Epidermal melanocyte (primary cell): Measurements from ENCODE around the gene SMPD4.
A peak's percentile ranks its signal among the peaks of the same experiment; 100 is the strongest.
"Not testable (repeated sequence)": the region's sequence is repeated elsewhere in the genome, so short reads cannot be mapped to it uniquely, and the experiment has no call there.

Experiments used
- DNase-seq: peaks from one replicate; pipeline ENCODE4 v3.0.0; 2011; ENCODE audit warnings: low spot score; ENCODE audit not compliant: insufficient read length

SMPD4 gene

DNA sequence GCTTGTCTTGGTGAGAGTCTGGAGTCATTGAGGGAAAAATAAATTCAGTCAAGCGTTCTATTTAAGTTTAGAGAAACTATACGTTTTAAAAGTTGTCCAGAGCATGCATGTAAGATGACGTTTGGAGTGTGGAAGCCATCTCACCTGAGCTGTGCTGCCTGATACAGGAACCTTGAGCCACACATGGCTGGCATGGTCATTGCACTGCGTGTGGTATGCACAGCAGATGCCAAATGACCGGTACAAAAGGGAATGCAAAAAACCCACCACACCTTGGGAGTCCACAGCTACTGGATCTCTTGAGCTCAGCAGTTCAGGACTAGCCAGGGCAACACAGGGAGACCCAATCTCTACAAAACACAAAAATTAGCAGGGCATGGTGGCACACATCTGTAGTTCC is 5.0 kb upstream of the SMPD4 start:
- DNase-seq, result no peak

DNA sequence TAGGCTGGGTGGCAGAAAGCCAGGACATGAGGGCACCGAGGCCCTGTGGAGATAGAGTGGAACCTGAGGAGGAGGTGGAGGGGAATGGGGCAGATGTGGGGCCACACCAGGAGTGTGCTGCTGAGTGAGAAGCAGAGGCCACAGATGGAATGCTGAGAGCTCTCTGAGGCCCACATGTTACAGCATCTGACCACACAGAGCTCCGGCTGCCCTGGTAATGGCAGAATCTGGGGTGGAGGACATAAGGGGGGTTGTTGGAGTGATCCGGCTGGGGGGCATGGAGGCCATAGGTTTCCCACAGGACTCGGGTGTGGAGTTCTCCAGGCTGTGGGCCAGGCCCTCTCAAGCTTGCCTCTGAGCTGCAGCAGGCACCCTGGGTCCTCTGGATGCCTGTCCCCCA is 4.5 kb upstream of the SMPD4 start:
- no peak for DNase-seq

DNA sequence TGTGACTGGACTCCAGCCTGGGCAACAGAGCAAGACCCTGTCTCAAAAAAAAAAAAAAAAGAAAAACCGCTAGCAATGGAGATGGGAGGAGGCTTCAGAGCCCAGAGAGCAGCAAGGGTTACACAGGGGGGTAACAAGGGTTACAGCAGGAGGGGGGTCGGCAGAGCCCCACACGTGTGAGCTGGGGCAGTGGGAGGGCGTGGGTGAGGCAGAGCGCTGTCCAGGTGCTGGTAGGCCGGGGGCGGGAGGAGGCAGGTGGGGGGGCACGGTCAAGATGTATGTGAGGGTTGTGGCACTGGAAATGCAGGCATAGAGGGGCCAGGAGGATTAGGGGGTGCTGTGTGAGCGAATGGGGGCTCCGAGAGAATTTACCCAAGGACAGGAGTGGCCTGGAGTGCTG is 4.0 kb upstream of the SMPD4 start:
- DNase-seq, result no peak

DNA sequence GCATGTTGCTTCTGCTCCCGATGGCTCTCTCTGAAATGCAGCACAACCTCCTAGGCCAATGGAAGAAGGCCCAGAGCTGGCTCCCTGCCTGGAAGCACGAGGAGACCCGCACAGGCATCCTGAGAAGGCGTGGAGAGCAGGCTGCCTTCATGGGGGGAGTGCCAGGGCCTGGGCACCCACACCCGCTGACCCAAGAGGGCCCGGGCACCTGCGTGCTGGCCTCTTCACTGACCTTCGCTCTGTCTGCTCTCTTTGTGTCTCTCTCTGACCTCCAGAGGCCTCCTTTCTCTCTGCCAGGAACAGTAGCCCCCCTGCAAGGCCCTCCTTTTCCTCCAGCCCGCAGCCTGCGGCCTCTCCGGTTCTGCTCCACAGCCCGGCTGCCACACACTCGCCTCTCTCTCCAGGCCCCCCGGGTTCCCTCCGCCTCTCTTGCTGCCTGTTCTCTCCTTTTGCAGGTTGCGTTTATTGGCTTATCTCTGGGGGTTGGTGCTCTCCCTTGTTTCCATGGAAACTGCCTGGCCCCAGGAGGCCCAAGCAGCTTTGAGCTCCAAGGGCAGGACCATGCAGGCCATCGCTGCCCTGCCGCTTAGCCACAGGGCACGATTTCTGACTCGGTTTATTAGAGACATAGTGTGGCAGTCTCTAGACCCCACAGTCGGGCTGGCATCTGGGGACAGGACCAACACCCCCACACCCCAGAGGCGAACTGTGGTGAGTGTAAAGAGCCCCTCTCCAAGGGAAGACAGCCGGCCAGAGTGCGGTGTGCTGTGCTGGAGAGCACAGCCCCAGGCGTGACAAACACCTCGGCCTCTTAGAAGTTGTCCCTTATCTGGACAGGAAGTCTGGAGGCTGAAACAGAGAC is 2.3 kb upstream of the SMPD4 start:
- DNase-seq, result no peak

GRCh38 chr2:130182826-130183511 is 1.6 kb upstream of the SMPD4 start:
- DNase-seq, result not testable (repeated sequence)

- peak; percentile 73 for DNase-seq
Measured at GRCh38 chr2:130181880-130182682, 679 bp upstream of the SMPD4 start, which contains the start of gene MZT2B. TSS of gene MZT2B (plus strand) at chr2:130182262. CDS start at chr2:130182283, 21 bp downstream.

- DNase-seq, result not testable (repeated sequence)
Measured at GRCh38 chr2:130180404-130181324, 738 bp downstream of the SMPD4 start.

GRCh38 chr2:130174866-130175265 is 6.5 kb downstream of the SMPD4 start:
- DNase-seq, result not testable (repeated sequence)

- DNase-seq, result no peak
Measured at GRCh38 chr2:130169896-130170295, 11.5 kb downstream of the SMPD4 start.

DNA sequence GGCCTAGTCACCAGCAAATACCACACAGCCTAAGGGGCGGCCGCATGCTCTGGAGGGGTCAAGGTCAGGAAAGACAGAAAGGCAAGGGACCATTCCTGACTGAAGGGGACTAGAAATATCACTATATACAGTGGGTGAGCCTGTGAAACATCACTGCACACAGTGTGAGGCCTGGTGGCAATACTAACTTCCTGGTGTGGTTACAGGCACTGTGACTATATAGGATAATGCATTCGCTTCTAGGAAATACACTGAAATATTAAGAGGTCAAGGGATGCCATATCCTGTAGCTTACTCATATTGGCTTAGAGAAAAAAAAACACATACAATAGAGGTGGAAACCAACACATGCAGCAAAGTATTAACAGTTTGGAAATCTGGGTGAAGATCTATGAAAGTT is 12.2 kb downstream of the SMPD4 start:
- not testable (repeated sequence) for DNase-seq

DNA sequence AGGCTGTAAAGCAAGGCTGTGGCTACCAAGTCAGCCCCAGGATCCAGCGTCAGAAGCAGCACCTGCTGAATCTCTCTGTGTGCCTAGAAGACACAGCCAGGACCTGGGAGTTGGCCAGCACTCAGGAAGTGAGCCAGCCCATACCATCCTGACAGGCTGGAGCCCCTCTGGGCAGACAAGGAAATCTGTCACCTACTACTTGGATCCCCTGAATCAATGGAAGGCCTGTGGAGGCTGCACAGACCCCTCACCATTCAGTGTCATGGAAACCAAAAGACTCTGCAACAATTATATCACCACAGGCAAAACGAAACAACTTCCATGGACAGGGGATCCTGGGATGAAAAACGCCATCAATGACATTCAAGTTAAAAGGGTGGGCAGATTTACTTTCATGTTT is 14.8 kb downstream of the SMPD4 start:
- DNase-seq, result not testable (repeated sequence)

DNA sequence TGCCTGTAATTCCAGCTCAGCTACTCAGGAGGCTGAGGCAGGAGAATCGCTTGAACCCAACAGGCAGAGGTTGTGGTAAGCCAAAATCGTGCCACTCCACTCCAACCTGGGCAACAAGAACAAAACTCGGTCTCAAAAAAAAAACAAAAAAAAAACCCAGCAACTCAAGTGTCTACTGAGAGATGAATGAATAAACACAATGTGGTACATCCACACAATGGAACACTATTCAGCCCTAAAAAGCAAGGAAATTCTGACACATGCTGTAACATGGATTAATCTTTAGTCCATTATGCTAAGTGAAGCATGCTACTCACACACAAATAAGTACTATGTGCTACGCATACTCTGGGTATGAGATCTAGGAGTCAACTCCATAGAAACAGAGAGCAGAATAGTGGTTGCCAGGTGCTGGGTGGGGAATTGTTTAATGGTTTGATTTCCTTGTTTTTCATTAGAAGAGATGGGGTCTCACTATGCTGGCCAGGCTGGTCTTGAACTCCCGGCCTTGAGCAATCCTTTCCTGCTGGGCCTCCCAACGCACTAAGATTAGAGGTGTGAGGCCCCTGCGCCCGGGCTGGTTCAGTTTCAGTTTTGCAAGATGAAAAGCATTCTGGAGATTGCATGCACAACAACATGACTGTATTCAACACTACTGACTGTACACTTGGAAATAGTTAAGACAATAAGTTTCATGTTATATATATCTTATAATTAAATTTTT is 15.9 kb downstream of the SMPD4 start:
- DNase-seq, result no peak

GRCh38 chr2:130162968-130163367 is 18.4 kb downstream of the SMPD4 start:
- DNase-seq, result no peak

DNA sequence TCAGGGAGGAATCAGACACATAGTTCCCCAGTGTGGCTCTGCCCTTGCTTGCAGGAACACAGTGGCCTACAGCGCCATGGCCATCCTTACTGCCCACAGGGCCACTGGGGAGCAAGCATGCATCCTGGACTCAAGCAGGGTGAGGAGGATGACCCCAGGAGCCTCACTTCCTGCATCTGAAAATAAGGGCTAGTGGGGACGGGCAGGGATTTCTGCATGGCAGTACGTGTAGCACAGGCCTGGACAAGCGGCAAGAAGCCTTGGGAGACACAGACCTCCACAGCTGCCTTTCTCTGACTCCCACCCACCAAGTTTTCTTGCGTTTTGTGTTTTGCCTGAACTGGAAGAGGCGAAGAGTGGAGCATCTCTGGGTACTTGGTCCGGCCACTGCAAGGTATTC is 18.9 kb downstream of the SMPD4 start:
- not testable (repeated sequence) for DNase-seq

- not testable (repeated sequence) for DNase-seq
Measured at GRCh38 chr2:130160838-130161705, 20.3 kb downstream of the SMPD4 start.

- no peak for DNase-seq
Measured at GRCh38 chr2:130160131-130160530, 21.3 kb downstream of the SMPD4 start.

- not testable (repeated sequence) for DNase-seq
Measured at GRCh38 chr2:130159376-130159775, 22.0 kb downstream of the SMPD4 start.

- DNase-seq, result no peak
Measured at GRCh38 chr2:130158631-130159030, 22.8 kb downstream of the SMPD4 start.
